ENCODE results near the gene GHITM. TPM values are rescaled to one million over a fixed set of nuclear protein-coding genes. Genes with fewer than 3 reads are reported as not detected.
"Not testable (repeated sequence)": the region's sequence is repeated elsewhere in the genome, so short reads cannot be mapped to it uniquely, and the experiment has no call there.

GHITM gene
- total RNA-seq, 1 experiment from 2014 or later = 156 TPM

- no peak for TF ChIP-seq CBX3 (IDR thresholded peaks at IDR 0.05; ENCODE audit: low read depth)
- no peak for TF ChIP-seq EZH2 (IDR thresholded peaks at IDR 0.05)
- TF ChIP-seq MAX (IDR thresholded peaks at IDR 0.05) = no peak
- TF ChIP-seq POLR2AphosphoS5 (IDR thresholded peaks at IDR 0.05; ENCODE audit: low read depth, low read length) = no peak
- TF ChIP-seq CEBPB (IDR thresholded peaks at IDR 0.05; ENCODE audit: low read depth) = no peak
These were observed 39.9 kb downstream of the GHITM start (continued) for GRCh38 chr10:84179059-84179710.

- H3K4me3 ChIP-seq (replicated peaks in 1 of 2; ENCODE audit: low read depth in 1 of 2, low read length in 2 of 2); H3K27me3 ChIP-seq (ENCODE audit: insufficient read depth, low read length); H3K4me2 ChIP-seq (ENCODE audit: low read length); DNase-seq (ENCODE audit: low read depth, low spot score); H2AFZ ChIP-seq (ENCODE audit: low read depth, low read length, poor library complexity, severe bottlenecking); CTCF ChIA-PET; POLR2A ChIA-PET; H3K9me3 ChIP-seq (ENCODE audit: control insufficient read depth in 1 of 2, insufficient read depth in 1 of 2, low read depth in 1 of 2, low read length in 2 of 2); H3K9ac ChIP-seq (ENCODE audit: low read length); intact Hi-C loops (cut with micrococcal nuclease); ATAC-seq; H3K4me1 ChIP-seq (ENCODE audit: control insufficient read depth in 1 of 2, insufficient read depth in 2 of 2, low read length in 2 of 2); RAD21 ChIA-PET (ENCODE audit: low non-redundant PET in 1 of 2, low total read pairs in 2 of 2, uncharacterized antibody in 2 of 2, unreplicated experiment in 2 of 2); H4K20me1 ChIP-seq (ENCODE audit: insufficient read depth); H3K9me2 ChIP-seq (ENCODE audit: insufficient read depth); H3K79me2 ChIP-seq (ENCODE audit: insufficient read depth, low read length); H3K27ac ChIP-seq (ENCODE audit: low read depth, low read length); H3K36me3 ChIP-seq (ENCODE audit: control insufficient read depth in 1 of 2, insufficient read depth in 2 of 2, low read length in 2 of 2); BruUV-seq (replicated peaks): not testable (repeated sequence)
These were observed 41.1 kb downstream of the GHITM start for GRCh38 chr10:84180386-84180785.

GRCh38 chr10:84181631-84182030, 42.3 kb downstream of the GHITM start:
- no peaks in the 10 kb centered on the region for H3K79me2 ChIP-seq (ENCODE audit: insufficient read depth, low read length)
- no peaks in the 10 kb centered on the region for H4K20me1 ChIP-seq (ENCODE audit: insufficient read depth)
- no peak overlapping the region for H2AFZ ChIP-seq (ENCODE audit: low read depth, low read length, poor library complexity, severe bottlenecking)
- RAD21 ChIA-PET (ENCODE audit: low non-redundant PET in 1 of 2, low total read pairs in 2 of 2, uncharacterized antibody in 2 of 2, unreplicated experiment in 2 of 2) = no interaction called here
- no peaks in the 10 kb centered on the region for H3K27me3 ChIP-seq (ENCODE audit: insufficient read depth, low read length)
- H3K9me2 ChIP-seq (ENCODE audit: insufficient read depth) = no peaks in the 10 kb centered on the region
- H3K4me3 ChIP-seq (replicated peaks in 1 of 2; ENCODE audit: low read depth in 1 of 2, low read length in 2 of 2) = no peak overlapping the region
- H3K4me2 ChIP-seq (ENCODE audit: low read length) = no peak overlapping the region
- no peak overlapping the region for H3K9ac ChIP-seq (ENCODE audit: low read length)
- no peak overlapping the region for H3K27ac ChIP-seq (ENCODE audit: low read depth, low read length)
- H3K36me3 ChIP-seq (ENCODE audit: control insufficient read depth in 1 of 2, insufficient read depth in 2 of 2, low read length in 2 of 2) = no peaks in the 10 kb centered on the region
- CTCF ChIA-PET = no interaction called here
- TF ChIP-seq RAD21 (IDR thresholded peaks at IDR 0.05; ENCODE audit: low read depth) (no peak), EZH2phosphoT487 (IDR thresholded peaks at IDR 0.05; ENCODE audit: borderline replicate concordance) (no peak), ELF1 (IDR thresholded peaks at IDR 0.05; ENCODE audit: borderline replicate concordance, low read depth) (no peak), EGR1 (IDR thresholded peaks at IDR 0.05; ENCODE audit: low read depth) (no peak), CTCF (IDR thresholded peaks at IDR 0.05 in 2 of 3, conservative IDR thresholded peaks at IDR 0.05 in 1 of 3; ENCODE audit: borderline replicate concordance in 1 of 3, insufficient read depth in 1 of 3, low read depth in 2 of 3, low read length in 2 of 3) (no peak), JUND (IDR thresholded peaks at IDR 0.05) (no peak), SIN3A (IDR thresholded peaks at IDR 0.05; ENCODE audit: low read depth) (no peak), MAX (IDR thresholded peaks at IDR 0.05) (no peak), POLR2A (IDR thresholded peaks at IDR 0.05; ENCODE audit: borderline replicate concordance, extremely low read depth, insufficient read depth, insufficient read length) (no peak)
- POLR2A ChIA-PET = no interaction called here
- intact Hi-C loops (cut with micrococcal nuclease) = no loop called here
- H3K4me1 ChIP-seq (ENCODE audit: control insufficient read depth in 1 of 2, insufficient read depth in 2 of 2, low read length in 2 of 2) = no peaks in the 10 kb centered on the region
- ATAC-seq (no peak), DNase-seq (ENCODE audit: low read depth, low spot score) (no peak)
- no TSS peak for BruUV-seq (replicated peaks)
- no peaks in the 10 kb centered on the region for H3K9me3 ChIP-seq (ENCODE audit: control insufficient read depth in 1 of 2, insufficient read depth in 1 of 2, low read depth in 1 of 2, low read length in 2 of 2)
